HG03095 (cell line): ENCODE measurements around the gene ATMIN.
A peak's percentile ranks its signal among the peaks of the same experiment; 100 is the strongest.

Experiments
- ATAC-seq: cut with Tn5 transposase; IDR thresholded peaks from one replicate; pipeline ENCODE4 v1.9.1; 2021; ENCODE audit warnings: moderate library complexity; ENCODE audit not compliant: unreplicated experiment

ATMIN gene

GRCh38 chr16:81035398-81035974 lies at the start of gene ATMIN:
Gene ATMIN (plus strand): TSS chr16:81035842. CDS start chr16:81035871, 29 bp downstream.
- ATAC-seq = peak; percentile 90

- ATAC-seq = no peak
These were observed 49.1 kb upstream of the ATMIN start for GRCh38 chr16:80986557-80986956.

DNA sequence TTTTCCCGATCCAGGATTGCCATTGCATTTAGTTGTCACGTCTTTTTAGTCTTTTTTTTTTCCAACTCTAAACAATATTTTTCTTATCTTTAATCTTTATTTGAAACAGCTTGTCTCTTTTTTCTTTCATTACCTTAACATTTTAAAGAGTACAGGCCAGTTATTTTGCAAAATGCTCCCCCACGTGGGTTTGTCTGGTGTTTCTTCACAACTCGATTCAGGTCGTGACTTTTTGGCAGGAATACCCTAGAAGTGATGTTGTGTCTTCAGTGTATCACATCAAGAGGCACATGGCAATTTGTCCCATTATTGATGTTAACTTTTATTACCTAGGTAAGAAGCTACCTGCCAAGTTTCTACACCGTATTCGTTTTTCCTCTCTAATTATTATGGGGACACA lies 46.9 kb upstream of the ATMIN start:
- no peak for ATAC-seq

GRCh38 chr16:80989801-80990200 lies 45.8 kb upstream of the ATMIN start:
- ATAC-seq = no peak

DNA sequence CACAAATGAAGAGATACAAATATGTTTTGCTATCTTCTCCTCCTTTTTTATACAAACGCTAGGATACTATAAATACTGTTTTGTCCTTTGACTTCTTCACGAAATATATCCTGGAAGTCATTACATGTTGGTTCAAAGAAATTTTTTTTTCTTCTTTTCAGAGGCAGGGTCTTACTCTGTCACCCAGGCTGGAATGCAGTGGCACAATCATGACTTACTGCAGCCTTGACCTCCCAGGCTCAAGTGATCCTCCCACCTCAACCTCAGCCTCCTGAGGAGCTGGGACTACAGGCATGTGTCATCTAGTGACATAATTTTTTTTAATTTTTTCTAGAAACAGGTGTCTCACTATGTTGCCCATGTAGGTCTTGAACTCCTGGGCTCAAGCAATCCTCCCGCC lies 45.1 kb upstream of the ATMIN start:
- no peak for ATAC-seq

GRCh38 chr16:80990978-80991377 lies 44.7 kb upstream of the ATMIN start:
- ATAC-seq = no peak

DNA sequence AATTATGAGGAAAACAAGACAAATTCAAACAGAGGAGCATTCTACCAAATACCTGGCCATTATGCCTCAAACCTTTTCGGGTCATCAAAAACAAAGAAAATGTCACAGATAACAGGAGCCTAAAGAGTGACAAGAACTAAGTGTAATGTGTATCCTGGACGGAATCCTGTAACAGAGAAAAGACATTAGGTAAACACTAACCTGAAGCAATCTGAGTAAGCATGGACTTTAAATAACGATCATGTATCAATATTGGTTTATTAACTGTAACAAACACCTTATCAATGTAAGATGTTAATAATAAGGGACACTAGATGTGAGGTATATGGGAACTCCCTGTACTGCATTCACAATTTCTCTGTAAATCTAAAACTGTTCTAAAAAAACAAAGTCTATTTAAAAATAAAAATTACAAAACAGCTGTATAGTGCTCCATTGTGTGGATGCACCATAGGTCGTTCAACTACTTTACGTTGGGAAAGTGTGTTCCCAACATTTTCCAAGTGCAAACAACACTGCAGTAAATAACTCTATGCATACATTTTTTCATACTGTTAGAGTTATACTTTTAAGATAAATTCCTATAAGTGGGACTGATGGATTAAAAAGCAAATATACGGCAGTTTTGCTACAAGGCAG lies 43.7 kb upstream of the ATMIN start:
- ATAC-seq = no peak

DNA sequence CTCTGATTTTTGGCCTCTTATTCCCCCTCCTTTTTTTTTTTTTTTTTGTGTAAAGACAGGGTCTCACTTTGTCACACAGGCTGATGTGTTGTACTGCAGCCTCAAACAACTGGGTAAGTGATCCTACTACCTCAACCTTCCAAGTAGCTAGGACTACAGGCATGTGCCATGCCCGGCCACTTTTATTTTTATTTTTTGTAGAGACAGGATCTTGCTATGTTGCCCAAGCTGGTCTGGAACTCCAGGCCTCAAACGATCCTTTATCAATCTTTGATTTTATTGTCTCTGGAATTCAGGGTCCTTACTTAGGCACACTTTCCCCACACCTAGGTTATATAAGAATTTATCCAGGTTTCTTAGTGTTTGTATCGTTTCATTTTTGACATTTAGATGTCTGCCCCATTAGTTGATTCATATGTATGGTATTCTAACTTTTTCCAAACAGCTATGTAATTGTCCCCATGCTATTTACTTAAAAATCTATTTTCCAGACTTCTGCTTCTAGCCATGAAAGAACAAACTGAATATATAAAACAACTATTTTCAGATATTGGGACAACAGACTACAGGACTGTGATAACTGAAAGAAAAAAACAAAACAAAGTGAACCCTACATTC lies 42.9 kb upstream of the ATMIN start:
- no peak for ATAC-seq

DNA sequence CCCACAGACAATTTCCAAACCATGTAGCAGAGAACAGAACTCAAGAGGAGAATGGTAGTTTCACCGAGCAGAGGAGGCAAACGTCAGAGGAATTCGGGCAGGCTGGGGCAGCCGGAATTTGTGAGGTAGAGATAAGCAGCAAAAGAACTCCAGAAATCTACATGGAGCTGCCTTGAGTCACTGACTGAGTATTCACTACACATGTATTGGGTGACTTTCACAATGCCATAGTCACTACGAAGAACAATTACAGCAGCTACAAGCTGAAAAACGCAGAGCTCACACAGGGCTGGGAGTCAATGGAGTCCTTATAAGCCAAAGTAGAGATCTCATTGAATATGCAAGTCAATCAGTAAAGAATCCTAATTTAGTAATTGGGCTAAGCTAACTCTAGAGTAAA lies 42.3 kb upstream of the ATMIN start:
- no peak for ATAC-seq

DNA sequence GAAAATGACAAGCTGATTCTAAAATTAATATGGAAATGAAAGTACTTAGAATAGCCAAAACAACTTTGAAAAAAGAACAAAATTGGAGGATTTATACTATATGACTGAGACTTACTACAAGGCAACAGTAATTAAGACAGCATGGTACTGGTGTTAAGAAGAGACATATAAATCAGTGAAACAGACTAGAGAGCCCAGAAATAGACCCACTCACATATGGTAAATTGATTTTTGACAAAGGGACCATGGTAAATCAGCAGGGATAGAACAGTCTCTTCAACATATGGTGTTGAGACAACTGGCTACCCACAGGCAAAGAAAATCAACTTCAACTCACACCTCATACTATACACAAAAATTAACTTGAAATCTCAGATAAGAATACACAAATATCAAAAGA lies 41.8 kb upstream of the ATMIN start:
- no peak for ATAC-seq

GRCh38 chr16:80994451-80994850 lies 41.2 kb upstream of the ATMIN start:
- no peak for ATAC-seq

DNA sequence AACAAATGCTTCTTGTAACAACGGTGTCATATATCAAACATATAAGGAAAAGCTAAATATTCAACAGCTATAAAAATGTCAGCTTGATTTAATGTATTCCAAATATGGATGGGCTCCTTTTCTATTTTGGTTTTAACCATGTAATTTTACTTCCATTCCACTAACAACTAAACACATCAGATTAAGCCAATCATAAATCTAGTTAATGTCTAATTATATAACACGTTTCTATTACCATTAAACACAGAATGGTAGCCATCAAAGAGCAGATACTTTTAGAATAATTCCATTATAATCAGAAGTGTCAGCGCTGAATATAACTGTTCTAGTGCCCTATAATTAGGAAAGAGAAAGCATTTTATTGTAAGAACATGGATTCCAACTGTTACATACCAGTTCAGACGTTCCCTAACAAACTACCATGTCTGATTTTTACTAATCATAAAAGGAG lies 38.9 kb upstream of the ATMIN start:
- no peak for ATAC-seq

DNA sequence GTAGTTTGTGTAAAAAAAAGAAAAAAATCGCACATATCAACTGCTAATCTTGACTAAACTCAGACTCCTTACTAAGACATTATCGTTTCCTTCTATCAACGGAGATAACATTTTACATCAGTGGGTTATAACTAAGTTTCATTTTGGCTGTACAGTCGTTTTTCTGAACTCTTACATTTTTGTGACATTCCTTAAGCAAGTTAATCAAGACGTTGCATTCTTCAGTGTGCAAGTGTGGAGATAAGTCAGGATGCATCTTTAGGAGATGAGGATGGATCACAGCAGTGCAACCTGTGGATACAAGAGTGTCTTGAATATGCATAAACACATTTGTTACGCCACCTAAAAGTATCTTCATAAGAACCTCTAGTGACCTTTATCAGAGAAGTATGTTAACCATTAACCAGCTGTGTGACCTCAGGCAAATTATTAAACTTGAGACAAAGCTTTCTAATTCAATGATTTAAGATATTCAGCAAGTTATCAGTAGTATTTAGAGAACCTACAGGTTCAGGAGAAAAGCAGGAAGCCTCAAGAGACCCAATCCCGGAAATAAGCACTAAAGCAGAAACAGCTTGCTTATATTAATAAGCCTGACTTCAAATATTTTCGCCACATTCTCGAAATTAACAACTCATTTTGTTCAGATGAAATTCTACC lies 38.4 kb upstream of the ATMIN start:
- ATAC-seq = peak; percentile 51

DNA sequence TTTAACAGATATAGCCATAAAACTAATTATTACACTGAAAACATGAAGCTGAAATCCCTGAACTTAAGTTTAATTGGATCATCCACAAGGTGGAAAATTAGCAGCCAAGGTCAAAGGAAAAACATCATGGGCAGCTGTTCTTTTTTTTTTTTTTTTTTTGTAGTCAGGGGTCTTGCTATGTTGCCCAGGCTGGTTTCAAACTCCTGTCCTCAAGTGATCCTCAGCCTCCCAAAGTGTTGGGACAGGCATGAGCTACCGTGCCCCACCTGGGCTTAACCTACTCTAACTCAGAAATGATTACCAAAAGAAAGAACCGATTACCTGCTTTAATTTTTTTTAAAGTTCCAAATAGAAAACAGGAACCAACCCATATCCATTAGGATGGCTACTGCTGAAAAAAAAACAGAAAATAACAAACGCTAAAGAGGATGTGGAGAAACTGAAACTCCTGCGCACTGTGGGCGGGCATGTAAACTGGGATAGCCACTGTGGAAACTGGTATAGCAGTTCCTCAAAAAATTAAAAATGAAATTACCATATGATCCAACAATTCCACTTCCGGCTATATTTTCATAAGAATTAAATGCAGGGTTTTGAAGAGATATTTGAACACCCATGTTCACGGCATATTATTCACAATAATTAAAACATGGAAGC lies 37.5 kb upstream of the ATMIN start:
- ATAC-seq = no peak

GRCh38 chr16:81000873-81001272 lies 34.8 kb upstream of the ATMIN start:
- no peak for ATAC-seq

- ATAC-seq = no peak
These were observed 34.3 kb upstream of the ATMIN start for GRCh38 chr16:81001330-81001729.

DNA sequence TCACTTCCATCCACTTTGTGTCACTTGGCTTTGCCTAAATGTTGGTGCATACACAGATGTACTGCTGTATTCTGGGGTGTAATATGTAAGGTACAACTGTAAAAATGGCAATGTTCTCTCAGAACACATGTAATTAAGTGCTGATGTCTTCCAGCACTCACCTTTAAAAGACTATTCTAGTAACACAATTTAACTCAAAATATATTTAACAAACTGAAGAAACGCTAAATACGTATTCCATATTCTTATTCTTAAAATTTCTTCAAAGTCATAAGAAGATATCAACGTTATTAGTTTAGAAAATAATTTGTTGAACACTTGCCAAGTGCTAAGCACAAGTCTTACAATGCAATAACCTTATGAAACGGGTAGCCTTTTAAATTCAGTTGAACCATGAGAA lies 32.6 kb upstream of the ATMIN start:
- ATAC-seq = no peak

DNA sequence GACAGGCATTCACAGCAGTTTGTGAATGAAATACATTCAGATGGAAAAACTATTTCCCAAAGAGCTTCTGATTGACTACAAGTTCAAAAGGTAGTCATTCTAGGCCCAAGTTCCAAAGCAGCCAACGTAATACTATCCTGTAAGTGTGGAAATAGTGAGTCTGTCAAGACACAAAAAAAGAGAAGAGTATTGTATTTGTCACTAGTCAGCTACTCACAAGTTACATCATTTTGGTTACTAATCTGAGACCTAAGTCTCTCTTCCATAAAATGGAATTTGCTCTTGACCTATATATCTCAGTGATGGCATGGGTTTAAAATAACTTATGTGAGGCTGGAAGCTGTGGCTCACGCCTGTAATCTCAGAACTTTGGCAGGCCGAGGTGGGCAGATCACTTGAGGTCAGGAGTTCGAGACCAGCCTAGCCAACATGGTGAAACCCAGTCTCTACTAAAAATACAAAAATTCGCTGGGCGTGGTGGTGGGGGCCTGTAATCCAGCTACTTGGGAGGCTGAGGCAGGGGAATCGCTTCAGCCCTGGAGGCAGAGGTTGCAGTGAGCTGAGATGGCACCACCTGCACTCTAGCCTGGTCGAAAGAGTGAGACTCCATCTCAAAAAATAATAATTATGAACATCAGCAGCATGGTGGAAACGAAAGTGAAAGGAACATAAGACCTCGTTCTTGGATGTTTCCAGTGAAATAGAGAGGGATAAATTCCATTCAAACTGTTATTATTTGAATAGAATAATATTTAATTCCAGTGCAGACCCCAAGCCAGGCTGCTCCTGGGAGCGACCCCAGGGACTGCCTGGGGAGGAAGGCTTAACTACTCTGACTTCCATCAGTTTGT lies 31.8 kb upstream of the ATMIN start:
- ATAC-seq = no peak

DNA sequence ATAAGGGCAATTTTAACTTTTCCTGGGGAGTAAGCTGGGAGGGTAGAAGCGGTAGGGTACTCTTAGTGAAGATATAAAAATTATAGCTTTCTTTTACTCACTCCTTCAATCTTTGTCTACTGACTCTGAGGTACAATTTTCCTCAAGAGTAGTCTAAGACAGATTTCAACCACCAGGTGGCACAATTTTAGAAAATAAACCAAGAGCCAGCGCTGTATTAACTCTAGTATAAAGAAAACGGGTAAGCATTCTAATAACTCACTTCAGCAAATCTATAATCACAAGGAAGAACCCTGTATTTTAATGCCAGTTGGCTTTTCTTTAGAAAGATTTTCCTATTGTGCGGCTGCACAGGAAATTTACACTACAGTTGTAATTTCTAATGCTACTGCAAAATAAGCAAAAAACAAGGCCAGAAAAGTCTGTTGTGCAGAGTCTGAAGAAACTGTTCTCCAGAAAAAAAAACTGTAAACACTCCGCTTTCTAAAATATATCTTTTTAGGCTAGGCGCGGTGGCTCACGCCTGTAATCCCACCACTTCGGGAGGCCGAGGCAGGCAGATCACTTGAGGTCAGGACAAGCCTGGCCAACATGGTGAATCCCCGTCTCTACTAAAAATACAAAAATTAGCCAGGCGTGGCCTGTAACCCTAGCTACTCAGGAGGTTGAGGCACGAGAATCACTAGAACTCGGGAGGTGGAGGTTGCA lies 30.8 kb upstream of the ATMIN start:
- no peak for ATAC-seq

DNA sequence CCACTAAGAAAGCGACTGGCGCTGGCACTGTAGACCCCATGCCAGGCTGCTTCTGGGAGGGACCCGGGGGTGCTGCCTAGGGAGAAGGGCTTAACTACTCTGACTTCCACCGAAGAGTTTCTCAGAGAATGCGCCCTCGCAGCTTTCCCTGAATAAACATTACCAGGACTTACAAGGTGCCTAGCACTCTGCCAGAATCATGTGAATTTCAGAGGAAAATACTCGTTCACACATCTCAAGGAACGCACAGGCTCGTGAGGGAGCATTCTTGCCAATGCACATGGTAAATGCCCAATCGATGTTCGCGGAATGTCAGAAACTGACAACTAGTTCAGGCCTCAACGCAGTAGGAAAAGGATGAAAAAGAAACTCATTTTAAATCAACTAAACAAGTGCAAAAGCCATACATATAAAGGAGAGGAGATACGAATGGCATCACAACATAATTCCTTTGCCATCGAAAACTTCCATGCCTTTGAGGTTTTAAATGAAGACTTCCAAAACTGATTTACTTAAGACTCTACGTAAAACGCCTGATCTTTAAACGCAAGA lies 30.0 kb upstream of the ATMIN start:
- no peak for ATAC-seq
